Measurements from ENCODE around the gene DSTYK.

DSTYK gene

GRCh38 chr1:205211169-205211838, at the start of gene DSTYK:
DSTYK (minus strand) TSS chr1:205211702; CDS start chr1:205211535, 167 bp downstream.
- DNase-seq = peak; percentile 96

GRCh38 chr1:205259998-205260397, 48.5 kb upstream of the DSTYK start:
- DNase-seq = no peak

- DNase-seq = no peak
These were observed 47.9 kb upstream of the DSTYK start for GRCh38 chr1:205259324-205259832.

- no peak for DNase-seq
These were observed 47.2 kb upstream of the DSTYK start for GRCh38 chr1:205258719-205259118.

GRCh38 chr1:205258261-205258691, 46.8 kb upstream of the DSTYK start:
- no peak for DNase-seq

GRCh38 chr1:205257735-205258134, 46.2 kb upstream of the DSTYK start:
- no peak for DNase-seq

GRCh38 chr1:205256951-205257625, 45.6 kb upstream of the DSTYK start:
- no peak for DNase-seq

- peak; percentile 26 for DNase-seq
These were observed 44.7 kb upstream of the DSTYK start for GRCh38 chr1:205255941-205256780.

- DNase-seq = no peak
These were observed 40.1 kb upstream of the DSTYK start for GRCh38 chr1:205251576-205251975.

GRCh38 chr1:205250699-205251098, 39.2 kb upstream of the DSTYK start:
- no peak for DNase-seq

GRCh38 chr1:205249651-205250050, 38.1 kb upstream of the DSTYK start:
- DNase-seq = no peak

- no peak for DNase-seq
These were observed 37.5 kb upstream of the DSTYK start for GRCh38 chr1:205248793-205249601.

- DNase-seq = no peak
These were observed 35.8 kb upstream of the DSTYK start for GRCh38 chr1:205247130-205247921.

- DNase-seq = no peak
These were observed 35.0 kb upstream of the DSTYK start for GRCh38 chr1:205246351-205247119.

- no peak for DNase-seq
These were observed 33.6 kb upstream of the DSTYK start for GRCh38 chr1:205245096-205245495.

GRCh38 chr1:205244384-205244783, 32.9 kb upstream of the DSTYK start:
- no peak for DNase-seq

- DNase-seq = no peak
These were observed 32.1 kb upstream of the DSTYK start for GRCh38 chr1:205243350-205244191.

GRCh38 chr1:205241366-205242030, 30.0 kb upstream of the DSTYK start:
- DNase-seq = no peak

- DNase-seq = no peak
These were observed 29.1 kb upstream of the DSTYK start for GRCh38 chr1:205240569-205240968.

Data from NCI-H1048 (cell line).